ENCODE measurements around the gene COPZ1. TPM values are rescaled to one million over a fixed set of nuclear protein-coding genes. Genes with fewer than 3 reads are reported as not detected.

The COPZ1 gene
- total and polyA plus RNA-seq, 2 donors (not counting 3 experiments of a cell fraction or from before 2014, with no cell fraction given) = 143 to 174 TPM

DNA sequence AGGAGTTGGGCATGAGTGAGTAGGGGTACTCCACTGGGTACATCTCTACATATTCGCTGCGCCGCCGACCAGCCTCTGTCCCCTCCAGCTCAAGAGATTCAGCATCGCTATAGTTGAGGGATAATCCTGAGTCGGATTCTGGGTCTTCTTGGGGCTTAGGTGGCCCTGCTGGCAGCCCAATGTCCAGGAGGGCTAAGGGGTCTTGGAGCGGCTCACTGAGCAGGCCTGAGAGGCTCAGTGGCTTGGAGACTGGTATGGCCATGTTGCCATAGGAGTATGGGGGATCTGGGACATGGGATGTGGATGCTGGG lies 32.0 kb upstream of the COPZ1 start:
- H3K4me1 ChIP-seq (ENCODE audit: control insufficient read depth, extremely low read depth, insufficient read depth, low read length) = no peaks in the 10 kb centered on the region
- no peaks in the 10 kb centered on the region for H3K9me1 ChIP-seq (replicated peaks; ENCODE audit: control insufficient read depth, extremely low read depth, insufficient read depth, low read length)
- no peaks in the 10 kb centered on the region for H3K36me3 ChIP-seq (ENCODE audit: control insufficient read depth in 2 of 2, extremely low read depth in 1 of 2, insufficient read depth in 2 of 2, low read length in 2 of 2)
- H2AFZ ChIP-seq (ENCODE audit: low read depth, low read length) = no peak overlapping the region
- no peak for DNase-seq (ENCODE audit: low read depth, low spot score)
- H3K4me3 ChIP-seq (replicated peaks in 1 of 3; ENCODE audit: insufficient read depth in 1 of 3, low read depth in 1 of 3, low read length in 3 of 3) = no peak overlapping the region
- ChIA-PET CTCF (interaction anchor here (0.7 to 5.1 kb wide), 13 partner anchors 20 to 146 kb away, joined by 3 to 34 read pairs (median 6); partner anchors contain the start of gene COPZ1), POLR2A (interaction anchor here (0.6 to 5.8 kb wide), 2 partner anchors 13 to 39 kb away, joined by 4 to 22 read pairs; partner anchors contain the start of genes CBX5 and HNRNPA1)
- no TSS peak for BruUV-seq (replicated peaks)
- no peaks in the 10 kb centered on the region for H3K9me3 ChIP-seq (replicated peaks; ENCODE audit: control insufficient read depth, insufficient read depth, low read length)
- no peaks in the 10 kb centered on the region for H3K27me3 ChIP-seq (ENCODE audit: control insufficient read depth in 2 of 2, insufficient read depth in 2 of 2, low read length in 2 of 2)
- no peak overlapping the region for H3K4me2 ChIP-seq (ENCODE audit: insufficient read depth, low read length)
- dilution Hi-C loops (cut with MboI; ENCODE audit: extremely low pct_ligation_motif_present, low sequenced_read_pairs) = no loop called here
- intact Hi-C loops (cut with micrococcal nuclease) = no loop called here
- no peaks in the 10 kb centered on the region for H4K20me1 ChIP-seq (replicated peaks; ENCODE audit: control insufficient read depth, extremely low read depth, insufficient read depth, low read length)
- no peak overlapping the region for H3K27ac ChIP-seq (ENCODE audit: insufficient read depth, low read depth, low read length)
- H3K9ac ChIP-seq (replicated peaks; ENCODE audit: extremely low read depth, insufficient read depth, low read length) = no peak overlapping the region
- FAIRE-seq = no peak
- TF ChIP-seq POLR2A (IDR thresholded peaks at IDR 0.05; ENCODE audit: low read depth, low read length) (no peak), FOS (IDR thresholded peaks at IDR 0.05; ENCODE audit: borderline replicate concordance, insufficient read depth, low read length) (no peak), MYC (IDR thresholded peaks at IDR 0.05; ENCODE audit: low read depth, low read length) (no peak), GATA2 (IDR thresholded peaks at IDR 0.05; ENCODE audit: insufficient read depth, insufficient read length, low read depth, low read length) (no peak), EZH2 (IDR thresholded peaks at IDR 0.05; ENCODE audit: borderline replicate concordance, low read depth, low read length, severe bottlenecking) (no peak), JUN (IDR thresholded peaks at IDR 0.05; ENCODE audit: borderline replicate concordance, insufficient read depth, insufficient read length, low read depth) (no peak), POLR2AphosphoS5 (IDR thresholded peaks at IDR 0.05; ENCODE audit: insufficient read depth, low read depth, low read length) (no peak)
- TF ChIP-seq, protein P1, sequence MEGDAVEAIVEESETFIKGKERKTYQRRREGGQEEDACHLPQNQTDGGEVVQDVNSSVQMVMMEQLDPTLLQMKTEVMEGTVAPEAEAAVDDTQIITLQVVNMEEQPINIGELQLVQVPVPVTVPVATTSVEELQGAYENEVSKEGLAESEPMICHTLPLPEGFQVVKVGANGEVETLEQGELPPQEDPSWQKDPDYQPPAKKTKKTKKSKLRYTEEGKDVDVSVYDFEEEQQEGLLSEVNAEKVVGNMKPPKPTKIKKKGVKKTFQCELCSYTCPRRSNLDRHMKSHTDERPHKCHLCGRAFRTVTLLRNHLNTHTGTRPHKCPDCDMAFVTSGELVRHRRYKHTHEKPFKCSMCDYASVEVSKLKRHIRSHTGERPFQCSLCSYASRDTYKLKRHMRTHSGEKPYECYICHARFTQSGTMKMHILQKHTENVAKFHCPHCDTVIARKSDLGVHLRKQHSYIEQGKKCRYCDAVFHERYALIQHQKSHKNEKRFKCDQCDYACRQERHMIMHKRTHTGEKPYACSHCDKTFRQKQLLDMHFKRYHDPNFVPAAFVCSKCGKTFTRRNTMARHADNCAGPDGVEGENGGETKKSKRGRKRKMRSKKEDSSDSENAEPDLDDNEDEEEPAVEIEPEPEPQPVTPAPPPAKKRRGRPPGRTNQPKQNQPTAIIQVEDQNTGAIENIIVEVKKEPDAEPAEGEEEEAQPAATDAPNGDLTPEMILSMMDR (IDR thresholded peaks at IDR 0.05; ENCODE audit: extremely low read depth in 1 of 2, insufficient read depth in 1 of 2, low read depth in 1 of 2, low read length in 2 of 2) = no peak
- TF ChIP-seq, protein P2, sequence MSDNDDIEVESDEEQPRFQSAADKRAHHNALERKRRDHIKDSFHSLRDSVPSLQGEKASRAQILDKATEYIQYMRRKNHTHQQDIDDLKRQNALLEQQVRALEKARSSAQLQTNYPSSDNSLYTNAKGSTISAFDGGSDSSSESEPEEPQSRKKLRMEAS (IDR thresholded peaks at IDR 0.05; ENCODE audit: insufficient read depth, insufficient read length) = no peak
- no peaks in the 10 kb centered on the region for H3K79me2 ChIP-seq (ENCODE audit: control insufficient read depth, insufficient read depth, low read length)

Measured in endothelial cell of umbilical vein (primary cell).